Neural crest cell (in vitro differentiated cells): Measurements from ENCODE around the gene MELTF. TPM values are rescaled to one million over a fixed set of nuclear protein-coding genes. Genes with fewer than 3 reads are reported as not detected.
"Not testable (repeated sequence)": the region's sequence is repeated elsewhere in the genome, so short reads cannot be mapped to it uniquely, and the experiment has no call there.

ENCODE experiments used
- DNase-seq: peaks from one replicate; pipeline ENCODE4 v3.0.0; 2021; ENCODE audit warnings: low read depth, mixed read lengths, low spot score
- H3K27ac Mint-ChIP-seq: one replicate; pipeline ENCODE4 v1.8.0; 2021; ENCODE audit warnings: mild to moderate bottlenecking, mixed read lengths; ENCODE audit not compliant: unreplicated experiment
- H3K27me3 Mint-ChIP-seq: 2 replicates; pipeline ENCODE4 v1.8.0; 2021; ENCODE audit warnings: low read depth, mild to moderate bottlenecking, mixed read lengths
- H3K36me3 Mint-ChIP-seq: 2 replicates; pipeline ENCODE4 v1.8.0; 2021; ENCODE audit warnings: low read depth, mild to moderate bottlenecking, mixed read lengths
- H3K4me1 Mint-ChIP-seq: 2 replicates; pipeline ENCODE4 v1.8.0; 2021; ENCODE audit warnings: mixed read lengths
- H3K4me3 Mint-ChIP-seq: one replicate; pipeline ENCODE4 v1.8.0; 2021; ENCODE audit warnings: mild to moderate bottlenecking, mixed read lengths
- H3K9me3 Mint-ChIP-seq: 2 replicates; pipeline ENCODE4 v1.8.0; 2021; ENCODE audit warnings: mixed read lengths
- CTCF ChIP-seq: fragments of 200-600 bp; sonication (generic); conservative IDR thresholded peaks from 2 replicates; pipeline ENCODE4 v1.5.0; 2021; ENCODE audit warnings: antibody characterized with exemption, mild to moderate bottlenecking
- long read RNA-seq: library from polyadenylated mRNA; unstranded; transcript quantifications from one replicate; pipeline ENCODE4 v2.0.0, GENCODE V29; 2020
- total RNA-seq: library from RNA; stranded (reverse); gene quantifications from 2 replicates; pipeline ENCODE4 v1.2.1, GENCODE V29; 2021

MELTF gene
- 3.9 and 4.1 TPM in 2 replicates for total RNA-seq
- long read RNA-seq, result 0 reads

DNA sequence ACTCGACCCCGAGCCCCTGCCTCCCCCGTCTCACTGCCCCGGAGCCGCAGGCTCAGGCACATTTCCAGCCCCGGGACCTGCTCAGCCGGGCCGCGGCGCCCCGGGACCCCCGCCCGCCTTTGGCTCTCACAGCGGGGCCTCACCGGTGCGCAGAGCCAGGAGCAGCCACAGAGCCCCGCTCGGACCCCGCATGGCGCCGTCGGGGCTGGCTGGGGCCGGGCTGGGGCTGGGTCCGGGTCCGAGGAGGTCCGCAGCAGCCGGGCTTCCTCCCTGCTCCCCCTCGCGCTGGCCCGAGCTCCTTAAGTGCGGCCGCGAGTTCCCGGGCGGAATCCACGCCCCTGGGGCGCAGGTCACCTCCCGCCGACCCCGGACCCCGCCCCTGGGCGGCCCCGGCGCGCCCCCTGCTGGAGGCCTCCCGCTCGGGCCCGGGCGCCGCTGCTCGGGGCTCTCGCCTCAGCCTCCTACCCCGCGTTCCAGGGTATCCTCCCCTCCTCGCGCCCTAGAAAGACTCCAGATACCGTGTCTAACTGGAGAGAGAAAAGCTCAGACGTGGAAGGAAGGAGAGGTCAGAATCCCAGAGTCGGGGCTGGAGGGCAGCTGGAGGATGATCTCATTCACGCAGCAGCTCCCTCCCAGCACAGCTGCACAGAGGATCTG is at the start of gene MELTF:
Gene MELTF, minus strand, starts transcription at position 307 of the 657 bp plus-strand sequence. Its CDS starts 115 bp downstream, at position 192.
- no peaks in the 10 kb centered on the region for H3K36me3 Mint-ChIP-seq
- no peak within 1 kb of the TSS for H3K27ac Mint-ChIP-seq
- peak within 1 kb of the TSS; percentile 69 for H3K4me3 Mint-ChIP-seq
- peak; percentile 84 for TF ChIP-seq CTCF
- DNase-seq, result peak; percentile 72
- H3K4me1 Mint-ChIP-seq, result peaks cover 7% of the 10 kb centered on the region
- peaks cover 34% of the 10 kb centered on the region for H3K27me3 Mint-ChIP-seq
- H3K9me3 Mint-ChIP-seq, result no peaks in the 10 kb centered on the region

GRCh38 chr3:197076415-197076814 is 46.8 kb upstream of the MELTF start:
- H3K27me3 Mint-ChIP-seq, result no peaks in the 10 kb centered on the region
- H3K4me3 Mint-ChIP-seq, result no peak overlapping the region
- DNase-seq, result no peak
- H3K36me3 Mint-ChIP-seq, result peaks cover 11% of the 10 kb centered on the region
- no peak for TF ChIP-seq CTCF
- H3K4me1 Mint-ChIP-seq, result peaks cover 9% of the 10 kb centered on the region
- H3K9me3 Mint-ChIP-seq, result no peaks in the 10 kb centered on the region
- no peak overlapping the region for H3K27ac Mint-ChIP-seq

GRCh38 chr3:197068077-197068476 is 38.5 kb upstream of the MELTF start:
- no peaks in the 10 kb centered on the region for H3K9me3 Mint-ChIP-seq
- DNase-seq, result no peak
- TF ChIP-seq CTCF, result no peak
- H3K4me3 Mint-ChIP-seq, result no peak overlapping the region
- H3K27me3 Mint-ChIP-seq, result no peaks in the 10 kb centered on the region
- peaks cover 5% of the 10 kb centered on the region for H3K36me3 Mint-ChIP-seq
- no peaks in the 10 kb centered on the region for H3K4me1 Mint-ChIP-seq
- no peak overlapping the region for H3K27ac Mint-ChIP-seq

DNA sequence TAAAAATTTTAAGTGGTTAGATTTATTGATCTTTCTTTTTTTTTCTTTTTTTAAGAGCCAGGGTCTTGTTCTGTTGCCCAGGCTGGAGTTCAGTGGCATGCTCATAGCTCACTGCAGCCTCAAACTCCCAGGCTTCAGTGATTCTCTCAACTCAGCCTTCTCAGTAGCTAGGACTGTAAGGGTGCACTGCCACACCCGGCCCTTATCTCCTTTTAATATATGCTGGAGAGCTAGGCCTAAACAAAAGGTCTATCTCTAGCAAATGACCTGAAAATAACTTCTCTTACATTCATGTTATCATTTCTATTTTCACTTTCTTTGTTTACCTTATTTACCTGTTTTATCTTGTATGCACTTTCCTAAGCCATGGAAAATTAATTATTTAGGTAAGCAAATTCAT is 35.2 kb upstream of the MELTF start:
- Mint-ChIP-seq H3K9me3 (no peaks in the 10 kb centered on the region), H3K27me3 (no peaks in the 10 kb centered on the region), H3K27ac (no peak overlapping the region), H3K4me1 (no peaks in the 10 kb centered on the region), H3K4me3 (no peak overlapping the region), H3K36me3 (peaks cover 15% of the 10 kb centered on the region)
- DNase-seq, result no peak
- TF ChIP-seq CTCF, result no peak

DNA sequence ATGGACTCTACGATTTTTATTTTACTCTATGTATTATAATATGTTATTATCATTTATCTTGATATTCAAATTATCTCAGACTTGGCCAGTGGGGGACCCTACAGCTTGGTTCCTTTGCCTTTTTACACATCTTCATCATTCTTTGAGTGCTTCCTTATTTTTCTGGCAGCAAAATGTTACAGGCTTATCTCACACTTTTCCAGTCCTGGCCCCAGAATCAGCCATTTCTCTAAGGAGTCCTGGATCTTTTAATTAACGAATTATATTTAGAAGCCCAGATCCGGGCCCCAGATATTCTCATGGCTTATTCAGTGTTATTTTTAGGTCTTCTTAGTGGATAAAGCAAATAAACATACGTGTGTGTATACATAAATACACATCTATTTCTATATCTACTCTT is 32.8 kb upstream of the MELTF start:
- Mint-ChIP-seq H3K27me3 (no peaks in the 10 kb centered on the region), H3K27ac (no peak overlapping the region), H3K4me3 (no peak overlapping the region), H3K4me1 (no peaks in the 10 kb centered on the region), H3K9me3 (no peaks in the 10 kb centered on the region), H3K36me3 (peaks cover 20% of the 10 kb centered on the region)
- TF ChIP-seq CTCF, result no peak
- DNase-seq, result no peak

GRCh38 chr3:197051637-197052036 is 22.0 kb upstream of the MELTF start:
- H3K36me3 Mint-ChIP-seq, result peaks cover 16% of the 10 kb centered on the region
- not testable (repeated sequence) for H3K4me1 Mint-ChIP-seq, H3K9me3 Mint-ChIP-seq

More at GRCh38 chr3:197051637-197052036, 22.0 kb upstream of the MELTF start:
- not testable (repeated sequence) for DNase-seq, H3K4me3 Mint-ChIP-seq, H3K27me3 Mint-ChIP-seq, H3K27ac Mint-ChIP-seq
